Hematopoietic multipotent progenitor cell (in vitro differentiated cells): ENCODE measurements around the gene ZNF469. TPM values are rescaled to one million over a fixed set of nuclear protein-coding genes. Genes with fewer than 3 reads are reported as not detected.
"Not testable (repeated sequence)": the region's sequence is repeated elsewhere in the genome, so short reads cannot be mapped to it uniquely, and the experiment has no call there.

Source experiments
- DNase-seq, 3 donors: peaks; one replicate each; pipeline ENCODE4 v3.0.0-alpha.2; 2011 to 2015; ENCODE audit warnings: low read depth in 2 of 3, low spot score in 2 of 3
- total RNA-seq: library from RNA; depleted of rRNA; stranded (reverse); fragments of >200 nt; gene quantifications from one replicate; pipeline ENCODE4 v1.2.3, GENCODE V29; 2012

Gene ZNF469
- total RNA-seq, 1 donor = 2.2 TPM

DNA sequence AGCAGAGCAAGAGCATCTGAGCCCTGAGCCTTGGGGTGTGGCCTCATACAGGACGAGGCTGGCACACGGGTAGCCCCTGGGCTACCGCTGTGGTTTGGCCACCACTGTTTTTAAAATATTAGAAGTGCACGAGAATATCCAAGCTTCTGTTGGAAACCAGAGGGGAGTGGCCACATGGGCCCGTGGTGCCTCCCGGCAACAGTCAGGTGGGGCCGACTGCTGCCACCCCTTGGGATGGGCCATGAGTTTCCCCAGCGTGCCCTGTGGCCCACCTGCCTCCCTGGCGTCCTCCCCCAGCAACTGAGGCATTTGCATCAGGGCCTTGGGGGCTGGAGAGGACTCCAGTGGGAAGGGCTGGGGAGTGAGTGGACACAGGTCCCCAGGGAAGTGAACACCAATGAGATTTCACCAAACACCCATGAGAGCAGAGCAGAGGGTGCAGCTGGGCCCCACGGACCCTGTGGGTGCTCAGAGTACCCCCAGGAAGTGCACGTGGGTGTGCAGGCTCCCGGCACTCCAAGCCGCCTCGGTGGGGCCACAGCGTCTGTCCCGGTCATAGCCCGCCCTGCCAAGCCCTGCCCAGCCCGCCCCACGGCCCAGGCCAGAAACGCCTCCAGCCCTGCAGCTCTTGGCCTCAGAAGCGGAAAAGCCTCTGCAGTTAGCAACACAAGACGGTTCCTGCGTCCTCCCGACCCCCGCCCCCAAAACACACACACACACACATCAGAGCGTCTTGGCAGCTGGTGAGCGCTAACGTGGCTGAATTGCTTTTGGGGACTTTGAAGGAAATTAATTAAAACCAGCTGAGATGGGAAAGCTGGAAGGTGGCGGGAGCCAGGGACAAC is 22.7 kb downstream of the ZNF469 start:
- no peak for DNase-seq

DNA sequence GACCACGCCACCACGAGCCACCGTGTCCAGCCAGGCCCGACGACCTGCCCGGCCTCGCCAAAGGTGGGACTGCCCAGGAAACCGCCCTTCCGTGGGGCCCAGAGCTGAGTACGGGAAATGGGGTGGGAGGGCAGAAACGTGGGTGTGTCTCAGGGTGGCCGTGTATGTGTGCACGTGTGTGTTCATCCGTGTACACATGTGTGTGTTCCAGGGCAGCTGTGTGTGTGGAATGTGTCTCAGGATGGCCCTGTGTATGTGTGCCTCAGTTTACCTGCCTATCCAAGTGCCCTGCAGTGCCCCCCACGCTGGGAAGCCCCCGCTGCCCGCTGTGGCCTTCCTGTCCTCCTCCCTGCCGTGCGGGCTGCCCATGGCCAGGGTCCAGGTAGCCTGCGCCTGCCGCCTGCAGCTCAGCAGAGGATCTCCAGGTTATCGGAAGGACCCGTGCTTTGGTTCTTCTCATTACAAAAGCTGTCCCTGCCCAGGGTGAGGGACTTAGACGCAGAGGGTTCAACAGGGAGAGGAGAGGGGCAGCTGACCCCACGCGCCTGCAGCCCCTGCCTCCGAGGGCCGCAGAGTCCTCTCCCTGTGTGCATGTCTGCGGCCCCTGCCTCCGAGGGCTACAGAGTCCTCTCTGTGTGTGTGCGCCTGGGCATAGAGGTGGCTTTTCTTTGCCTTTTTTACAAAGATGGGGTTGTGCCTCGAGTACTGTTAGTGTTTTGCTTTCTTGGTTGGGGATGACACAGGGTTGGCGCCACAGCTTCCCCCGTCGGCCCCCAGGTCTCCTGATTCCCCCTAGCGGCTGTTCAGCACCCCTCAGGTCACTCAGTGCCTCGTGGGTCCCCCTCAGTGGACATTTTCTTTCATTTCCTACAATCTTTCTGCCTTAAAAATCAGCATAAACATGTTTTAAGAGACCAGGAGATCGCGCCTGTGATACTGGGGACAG is 23.6 kb downstream of the ZNF469 start:
- DNase-seq = no peak

DNA sequence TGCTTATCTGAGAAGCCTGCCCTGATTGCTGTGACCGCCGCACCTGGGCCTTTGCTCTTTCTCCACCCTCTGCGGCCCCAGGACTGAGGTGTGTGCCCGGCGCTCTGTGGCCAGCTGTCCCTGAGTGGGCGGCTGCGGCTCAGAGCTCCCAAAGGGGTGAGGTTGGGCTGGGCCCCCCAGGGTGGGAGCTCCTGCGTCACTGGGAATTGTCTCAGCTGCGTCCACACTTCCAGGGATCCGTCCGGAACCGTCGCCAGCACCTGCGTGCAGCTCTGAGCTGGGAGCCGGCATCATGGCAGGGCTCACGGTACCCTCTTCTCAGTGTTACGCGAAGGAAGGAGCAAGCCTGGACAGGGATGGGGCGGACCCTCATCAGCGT is 24.3 kb downstream of the ZNF469 start:
- no peak for DNase-seq

- DNase-seq = peak in 1 of 3 donors; percentile 48
Measured at GRCh38 chr16:88407807-88408206, 25.0 kb downstream of the ZNF469 start.

GRCh38 chr16:88408561-88409142 is 25.9 kb downstream of the ZNF469 start:
- no peak for DNase-seq

DNA sequence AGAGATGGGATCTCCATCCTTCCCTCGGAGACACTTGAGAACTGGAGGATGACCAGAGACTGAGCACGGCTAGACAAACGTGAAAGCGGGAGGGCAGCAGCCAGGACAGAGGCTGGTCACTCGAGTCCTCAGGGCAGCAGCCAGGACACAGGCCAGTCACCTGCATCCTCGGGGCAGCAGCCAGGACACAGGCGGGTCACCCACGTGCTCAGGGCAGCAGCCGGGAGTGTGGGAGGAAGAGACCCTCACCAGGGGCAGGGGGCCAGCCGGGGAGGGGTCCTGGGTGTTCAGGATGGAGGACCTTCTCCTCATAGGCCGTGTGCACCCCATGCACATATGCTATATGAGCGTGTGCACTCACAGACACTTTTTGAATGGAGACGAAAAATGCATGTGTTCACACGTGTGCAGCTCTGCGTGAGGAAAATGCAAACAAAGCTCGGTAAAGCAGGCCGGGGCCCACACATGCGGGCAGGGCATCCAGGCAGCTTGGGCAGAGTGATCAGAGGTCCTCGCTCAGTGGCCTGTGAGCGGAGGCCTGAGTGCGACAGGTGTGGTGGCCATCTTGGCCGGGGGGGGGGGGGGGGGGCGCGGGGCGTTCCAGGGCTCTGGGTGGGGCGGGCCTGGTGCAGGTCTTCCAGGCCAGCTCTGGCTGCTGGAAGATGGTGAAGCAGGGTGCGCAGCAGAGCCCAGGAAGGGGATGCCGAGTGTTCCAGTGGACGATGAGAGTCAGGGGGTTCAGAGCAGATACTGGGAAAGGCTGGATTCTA is 26.7 kb downstream of the ZNF469 start:
- DNase-seq = no peak

GRCh38 chr16:88410297-88410968 is 27.7 kb downstream of the ZNF469 start:
- DNase-seq = not testable (repeated sequence)

GRCh38 chr16:88411951-88412576 is 29.3 kb downstream of the ZNF469 start:
- DNase-seq = no peak

- no peak for DNase-seq
Measured at GRCh38 chr16:88412766-88413165, 30.0 kb downstream of the ZNF469 start.

DNA sequence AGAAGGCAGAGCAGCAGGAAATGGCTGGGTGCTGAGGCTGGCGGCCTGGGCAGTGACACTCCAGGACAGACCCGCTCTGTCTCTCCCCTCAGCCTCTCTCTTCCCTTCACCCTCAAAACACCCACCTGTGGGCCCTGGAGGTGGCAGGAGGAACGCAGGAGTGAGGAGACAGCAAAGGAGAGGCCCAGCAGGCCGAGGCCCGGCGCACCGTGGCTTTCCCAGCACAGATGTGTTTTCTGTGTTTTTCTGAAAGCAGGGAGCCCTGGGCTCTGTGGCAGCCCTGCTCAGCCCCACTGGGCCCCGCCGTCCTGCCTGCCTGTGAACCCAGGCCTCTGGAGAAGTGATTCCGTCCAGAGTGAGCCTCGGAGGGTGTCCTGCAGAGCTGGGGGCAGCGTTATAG is 30.5 kb downstream of the ZNF469 start:
- no peak for DNase-seq

- no peak for DNase-seq
Measured at GRCh38 chr16:88413631-88414030, 30.9 kb downstream of the ZNF469 start.

DNA sequence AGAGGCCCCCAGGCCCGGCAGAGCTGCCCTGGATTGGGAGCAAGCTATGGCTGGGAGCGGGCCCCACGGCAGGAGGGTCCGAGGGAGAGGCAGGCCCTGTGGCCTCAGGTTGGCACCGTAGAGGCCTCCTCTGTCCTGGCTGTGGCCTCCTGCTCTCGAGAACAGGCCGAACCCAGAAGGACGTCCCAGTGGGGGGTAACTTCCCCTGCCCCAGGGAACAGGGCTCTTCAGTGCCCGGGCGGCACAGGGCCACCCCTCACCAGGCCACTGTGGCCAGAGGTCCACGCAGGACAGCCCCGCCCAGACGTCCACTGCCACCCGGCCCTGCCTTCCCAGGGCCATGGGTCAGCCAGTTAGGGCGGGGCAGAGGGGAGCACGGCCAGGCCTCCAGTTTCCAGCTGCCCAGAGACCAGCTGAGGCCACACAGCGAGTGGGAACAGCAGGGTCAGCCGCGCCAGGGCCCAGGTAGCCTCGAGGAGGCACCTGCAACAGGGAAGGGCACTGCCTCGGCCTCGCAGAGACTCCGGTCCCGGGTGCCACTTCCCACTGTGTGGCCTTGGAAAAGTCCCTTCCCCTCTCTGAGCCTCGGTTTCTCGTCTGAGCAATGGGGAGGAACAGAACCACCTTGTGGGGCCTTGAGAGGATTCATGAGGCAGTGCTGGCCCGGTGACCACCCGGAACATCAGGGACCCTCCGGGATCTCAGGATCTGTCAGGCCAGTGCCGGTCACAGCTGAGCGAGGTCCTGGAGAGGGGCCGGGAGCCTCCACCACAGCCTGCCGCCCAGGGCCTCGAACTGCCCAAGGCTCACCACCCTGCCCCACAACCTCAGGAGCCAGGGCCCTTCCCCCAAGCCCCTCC is 32.0 kb downstream of the ZNF469 start:
- no peak for DNase-seq

DNA sequence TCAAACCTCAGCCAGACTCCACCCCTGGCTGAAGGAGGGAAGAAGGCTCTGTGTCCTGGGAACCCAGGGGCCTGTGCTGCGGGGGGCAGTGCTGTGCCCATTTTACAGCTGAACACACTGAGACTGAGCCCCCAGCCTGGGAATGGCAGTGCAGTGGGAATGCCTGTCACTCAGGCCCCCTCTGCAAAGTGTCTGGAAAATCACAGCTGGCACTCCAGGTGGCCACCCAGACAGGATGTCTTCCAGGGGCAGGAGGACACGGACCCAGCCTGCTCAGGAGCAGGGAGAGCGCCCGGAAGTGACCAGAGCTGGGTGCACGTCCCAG is 32.6 kb downstream of the ZNF469 start:
- DNase-seq = no peak

DNA sequence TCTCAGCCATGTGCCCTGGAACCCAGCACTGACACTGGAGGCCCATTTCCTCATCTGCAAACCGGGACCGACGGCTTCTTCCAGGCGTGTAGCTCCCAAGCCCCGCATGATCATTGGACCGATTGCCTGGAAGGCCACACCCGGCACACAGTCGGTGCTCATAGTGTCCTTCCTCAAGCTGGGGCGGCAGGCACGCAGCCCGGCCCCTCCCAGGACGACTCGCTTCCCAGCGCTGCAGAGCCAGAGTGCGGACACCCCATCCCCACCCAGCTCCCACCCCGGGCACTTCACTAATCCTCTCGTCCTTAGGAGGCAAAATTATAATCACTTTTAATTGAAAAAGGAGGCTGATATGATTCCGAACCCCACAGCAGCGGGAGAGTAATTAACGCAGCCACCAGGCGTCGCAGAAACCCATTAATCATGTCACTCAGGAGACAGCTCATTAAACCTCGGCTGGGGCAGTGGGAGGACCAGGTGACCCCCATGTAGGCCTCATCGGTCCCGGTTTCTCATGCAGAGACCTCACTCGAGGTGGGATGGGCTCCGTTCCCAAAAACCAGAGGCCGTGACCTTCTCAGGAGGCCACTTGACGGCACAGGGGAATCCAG is 33.1 kb downstream of the ZNF469 start:
- DNase-seq = no peak

DNA sequence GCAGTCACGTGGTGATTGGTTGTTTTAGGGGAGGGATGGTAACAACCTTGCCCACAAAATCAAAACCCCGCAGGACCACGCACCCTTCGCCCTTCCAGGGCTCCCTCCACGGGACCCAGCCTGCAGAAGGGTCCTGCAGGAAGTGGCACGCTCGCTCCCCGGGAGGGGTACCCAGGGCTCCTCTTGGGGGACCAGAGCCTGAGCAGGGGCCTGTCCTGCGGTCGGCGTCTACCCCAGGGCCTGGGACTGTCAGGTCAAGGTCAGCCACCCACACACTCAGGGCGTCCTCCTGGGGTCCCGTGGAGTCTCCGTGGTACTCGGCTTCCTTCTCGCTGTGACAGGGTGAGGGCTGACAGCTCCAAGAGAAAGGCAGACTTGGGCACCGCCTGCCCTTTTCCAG is 33.9 kb downstream of the ZNF469 start:
- no peak for DNase-seq

DNA sequence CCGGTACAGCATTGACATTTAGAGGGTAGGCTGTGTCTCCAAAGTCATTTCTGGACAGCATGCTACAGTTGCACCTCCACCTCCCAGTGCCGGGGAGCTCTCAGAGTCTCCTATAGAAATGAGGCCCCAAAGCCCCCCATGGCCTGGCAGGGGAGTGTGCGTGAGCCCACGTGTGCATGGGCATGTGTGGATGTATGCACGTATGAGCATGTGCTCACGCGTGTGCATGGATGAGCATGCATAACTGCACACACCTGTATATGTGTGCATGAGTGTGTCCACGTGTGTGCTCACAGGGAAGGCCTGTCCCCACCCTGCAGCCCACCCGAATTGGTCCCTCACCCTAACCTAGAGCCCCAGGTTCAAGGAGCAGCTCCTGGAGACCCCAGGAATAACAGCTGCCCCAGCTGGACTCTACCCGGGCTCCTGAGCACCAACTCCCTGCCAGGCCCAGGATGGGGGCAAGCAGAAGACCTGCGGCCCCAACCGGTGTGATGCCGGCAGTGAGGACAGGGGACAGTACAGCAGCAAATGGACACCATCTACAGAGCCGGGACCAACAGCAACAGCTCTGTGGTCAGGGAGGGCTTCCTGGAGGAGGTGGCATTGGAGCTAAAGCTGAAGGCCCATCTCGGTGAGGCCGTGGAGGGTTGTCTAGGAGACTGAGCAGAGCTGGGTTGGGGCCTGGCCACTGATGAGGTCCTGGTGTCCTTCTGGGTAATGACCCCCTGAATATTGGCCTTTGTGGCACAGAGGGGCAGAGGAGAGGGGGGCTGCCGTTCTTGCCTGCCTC is 35.1 kb downstream of the ZNF469 start:
- DNase-seq = no peak

DNA sequence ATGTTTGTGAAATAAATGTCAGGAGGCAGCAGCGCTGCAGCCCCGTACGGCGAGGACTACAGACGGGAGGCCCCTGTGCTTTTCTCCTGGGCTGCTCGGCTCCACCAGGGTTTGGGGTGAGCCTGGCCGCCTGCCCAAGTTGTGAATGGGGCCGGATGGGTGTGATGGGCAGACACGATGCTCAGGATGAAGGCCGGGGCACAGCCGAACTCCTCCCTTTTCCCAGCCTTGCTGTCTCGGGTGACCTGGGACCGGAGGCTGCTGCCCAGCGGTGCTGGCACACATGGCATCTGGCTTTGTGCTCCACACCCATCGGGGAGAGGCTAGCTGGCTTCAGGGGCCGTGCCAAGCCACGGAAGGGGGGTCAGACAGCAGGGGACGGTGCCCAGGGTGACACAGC is 36.1 kb downstream of the ZNF469 start:
- no peak for DNase-seq

DNA sequence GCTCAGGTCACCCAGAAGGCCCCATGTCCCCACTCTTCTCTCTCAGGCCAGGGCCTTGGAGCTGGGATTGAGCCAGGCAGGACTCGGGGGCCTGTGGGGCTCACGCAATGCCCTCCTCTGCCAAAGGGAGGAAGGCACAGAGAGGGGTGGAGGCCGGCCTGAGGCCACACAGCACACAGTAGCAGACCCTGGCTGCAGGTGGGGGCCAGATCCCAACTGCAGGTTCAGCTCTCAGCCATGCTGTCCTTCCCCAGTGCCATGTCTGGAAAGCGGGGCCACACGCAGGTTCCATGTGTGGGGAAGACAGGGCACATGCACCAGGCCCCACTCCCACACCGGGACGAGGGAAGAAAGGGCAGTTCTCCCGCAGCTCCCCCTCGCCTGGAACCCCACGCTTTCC is 37.0 kb downstream of the ZNF469 start:
- DNase-seq = no peak
